HepG2 (cell line): ENCODE data around the gene CASP4. TPM values are rescaled to one million over a fixed set of nuclear protein-coding genes. Genes with fewer than 3 reads are reported as not detected.
"Not testable (repeated sequence)": the region's sequence is repeated elsewhere in the genome, so short reads cannot be mapped to it uniquely, and the experiment has no call there.

Experiments used
- ATAC-seq: fragments of 200-7000 bp; cut with Tn5 transposase; 3 replicates; pipeline ENCODE4 v1.9.1; 2020; ENCODE audit warnings: mild to moderate bottlenecking, moderate library complexity
- BruUV-seq: library from RNA; stranded (reverse); fragments of 400-500 nt; replicated peaks from 2 replicates; lab custom pipeline; 2021; lab: Mats Ljungman, UMichigan
- CTCF ChIA-PET: fragments of 300-600 bp; formaldehyde crosslinking; extraction: SDS; loops from one replicate; lab custom pipeline; 2021; ENCODE audit warnings: low total read pairs, inconsistent platforms, low intra/inter-chr PET ratio; lab: Yijun Ruan, JAX
- POLR2A ChIA-PET: fragments of 350-600 bp; sonication (Branson Sonifier 250); formaldehyde crosslinking; loops from one replicate; lab custom pipeline; 2020; ENCODE audit warnings: antibody characterized with exemption, inconsistent platforms; lab: Yijun Ruan, JAX
- DNase-seq: peaks from one replicate; pipeline ENCODE4 v3.0.0-alpha.2; 2015; ENCODE audit warnings: low spot score
- FAIRE-seq: peaks from 3 replicates; lab custom pipeline; 2011; peaks lifted over from hg19 to GRCh38; lab: Jason Lieb, UNC
- H2AFZ ChIP-seq: one replicate; pipeline ENCODE4 v1.6.1; 2011; ENCODE audit warnings: low read length, inconsistent platforms
- H3K27ac ChIP-seq: fragments of 300-600 bp; 3 replicates; pipeline ENCODE4 v1.8.0; 2011; ENCODE audit warnings: mixed run types, mild to moderate bottlenecking, mixed read lengths, low read length, inconsistent platforms; ENCODE audit not compliant: insufficient read depth; ENCODE audit errors: extremely low read length
- H3K27me3 ChIP-seq, 2 experiments: fragments of 200-600 bp in 1 of 2; 2 replicates in 1 of 2; 3 replicates in 1 of 2; pipeline versions ENCODE4 v1.6.0 to v1.8.0; 2011; ENCODE audit warnings: low read length in 2 of 2, mild to moderate bottlenecking in 2 of 2, moderate library complexity in 2 of 2, inconsistent platforms in 1 of 2; ENCODE audit not compliant: insufficient read depth in 2 of 2, control insufficient read depth in 1 of 2
- H3K36me3 ChIP-seq, 2 experiments: fragments of 200-600 bp in 1 of 2; replicated peaks in 1 of 2; 2 replicates in 1 of 2; 3 replicates in 1 of 2; pipeline versions ENCODE4 v1.5.1 to v1.8.0; 2011; ENCODE audit warnings: low read length in 2 of 2, inconsistent platforms in 1 of 2; ENCODE audit not compliant: insufficient read depth in 2 of 2, control insufficient read depth in 1 of 2
- H3K4me1 ChIP-seq: 2 replicates; pipeline ENCODE4 v1.5.1; 2012; ENCODE audit warnings: low read length, inconsistent platforms; ENCODE audit not compliant: insufficient read depth
- H3K4me2 ChIP-seq: 2 replicates; pipeline ENCODE4 v1.6.0; 2011; ENCODE audit warnings: low read depth, low read length, inconsistent platforms
- H3K4me3 ChIP-seq, 3 experiments: fragments of 200-600 bp in 1 of 3; sonication (generic), shearing (Covaris generic) in 1 of 3; replicated peaks in 1 of 3; 2 replicates each; pipeline ENCODE4 v1.5.1; 2011 to 2016; ENCODE audit warnings: low read length in 3 of 3, inconsistent platforms in 2 of 3, low read depth in 2 of 3, mild to moderate bottlenecking in 2 of 3, control low read depth in 1 of 3, mixed read lengths in 1 of 3; ENCODE audit not compliant: insufficient read depth in 1 of 3
- H3K79me2 ChIP-seq: one replicate; pipeline ENCODE4 v1.6.1; 2011; ENCODE audit warnings: low read length, inconsistent platforms; ENCODE audit not compliant: insufficient read depth
- H3K9ac ChIP-seq: 2 replicates; pipeline ENCODE4 v1.6.0; 2011; ENCODE audit warnings: mild to moderate bottlenecking, low read depth, low read length, inconsistent platforms; ENCODE audit not compliant: insufficient read depth
- H3K9me3 ChIP-seq: 2 replicates; pipeline ENCODE4 v1.5.1; 2012; ENCODE audit warnings: mild to moderate bottlenecking, low read length
- H4K20me1 ChIP-seq: 2 replicates; pipeline ENCODE4 v1.6.0; 2011; ENCODE audit warnings: inconsistent platforms, mild to moderate bottlenecking, low read length, moderate library complexity; ENCODE audit not compliant: insufficient read depth
- NFKB2 ChIP-seq: sonication (generic); formaldehyde crosslinking; IDR thresholded peaks from 2 replicates; pipeline ENCODE4 v1.4.0; 2020; ENCODE audit warnings: missing genetic modification reagents, borderline replicate concordance
- PAWR ChIP-seq: sonication (generic); formaldehyde crosslinking; IDR thresholded peaks from 2 replicates; pipeline ENCODE4 v1.4.0; 2020; ENCODE audit warnings: missing genetic modification reagents, mild to moderate bottlenecking, borderline replicate concordance
- SRF ChIP-seq: IDR thresholded peaks from 2 replicates; pipeline ENCODE4 v1.6.1; 2011; ENCODE audit warnings: mild to moderate bottlenecking, low read depth, low read length, moderate library complexity
- ZNF839 ChIP-seq: sonication (generic); formaldehyde crosslinking; IDR thresholded peaks from 2 replicates; pipeline ENCODE4 v1.4.0; 2020; ENCODE audit warnings: missing genetic modification reagents, mild to moderate bottlenecking, borderline replicate concordance
- ZSCAN25 ChIP-seq: sonication (generic); formaldehyde crosslinking; IDR thresholded peaks from 2 replicates; pipeline ENCODE4 v1.8.0; 2022; ENCODE audit warnings: mild to moderate bottlenecking, missing genetic modification reagents
- WGBS: methylation state at CpG from one replicate; pipeline ENCODE4 v1.1.6; 2017; ENCODE audit warnings: low lambda C conversion rate; 5-methylcytosine and 5-hydroxymethylcytosine counted together
- in situ Hi-C: cut with HindIII; loops from 2 replicates; pipeline ENCODE4 v1.10.0; 2017; ENCODE audit warnings: low pct_unique_long_range_greater_than_20kb; ENCODE audit not compliant: extremely low pct_ligation_motif_present
- intact Hi-C: fragments of 100-400 bp; cut with micrococcal nuclease; formaldehyde crosslinking; loops from one replicate; pipeline ENCODE4 v1.10.0; 2022; ENCODE audit not compliant: unreplicated experiment
- polyA plus RNA-seq, 8 experiments: library from polyadenylated mRNA; depleted of rRNA in 3 of 8; stranded (reverse) in 7 of 8; unstranded in 1 of 8; fragments of >200 nt; fragmentation: Illumina TruSeq in 4 of 8; extraction: Trizol in 4 of 8; gene quantifications; 2 replicates each; pipeline versions ENCODE4 v1.2.1 to v1.2.3, GENCODE V29; 2011 to 2016; ENCODE audit warnings: low read depth in 4 of 8, missing spikeins in 1 of 8, mixed read lengths in 1 of 8; ENCODE audit not compliant: insufficient read depth in 1 of 8
- total RNA-seq, 5 experiments: library from RNA; depleted of rRNA; stranded (reverse); fragments of >200 nt; fragmentation: Illumina TruSeq; extraction: Trizol; gene quantifications; 2 replicates each; pipeline ENCODE4 v1.2.3, GENCODE V29; 2016; ENCODE audit warnings: low read depth in 1 of 5
- TF ChIP-seq, protein P1 (sequence below): IDR thresholded peaks from 2 replicates; pipeline ENCODE4 v1.6.1; 2016; ENCODE audit warnings: missing genetic modification reagents, missing compliant biosample characterization
- TF ChIP-seq, protein P2 (sequence below), 2 experiments: sonication (generic) in 1 of 2; formaldehyde crosslinking in 1 of 2; IDR thresholded peaks; 2 replicates each; pipeline versions ENCODE4 v1.4.0 to v1.6.1; 2018 to 2020; ENCODE audit warnings: missing genetic modification reagents in 2 of 2, borderline replicate concordance in 1 of 2, low read depth in 1 of 2, mild to moderate bottlenecking in 1 of 2, missing biosample characterization in 1 of 2

CASP4 gene
- total and polyA plus RNA-seq, 2 of the 13 experiments (the other 11 are each of a cell fraction or from before 2014, with no cell fraction given), result 56.4 to 69.8 TPM

DNA sequence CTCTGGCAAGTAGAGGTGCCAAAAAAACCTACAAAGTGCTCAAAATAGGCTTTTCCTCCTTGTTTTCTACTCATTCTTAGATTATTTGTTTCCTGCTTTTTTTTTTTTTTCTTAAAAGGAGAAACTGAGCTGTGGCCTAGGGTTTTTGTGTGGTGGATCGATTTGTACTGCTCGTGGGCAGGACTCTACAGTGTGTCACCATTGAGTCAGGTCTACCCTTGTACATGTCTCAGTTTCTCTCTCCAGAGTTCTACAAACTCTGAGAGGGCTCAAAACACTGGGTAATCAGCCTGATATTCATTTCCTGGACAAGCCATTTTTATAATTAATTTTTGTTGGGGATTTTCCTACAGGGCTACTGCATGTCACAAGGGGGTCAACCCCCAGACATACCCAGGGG lies 5.2 kb upstream of the CASP4 start:
- in situ Hi-C loops, result no loop called here
- FAIRE-seq (no peak), ATAC-seq (no peak), DNase-seq (no peak)
- Histone ChIP-seq H2AFZ (no peak overlapping the region), H3K36me3 (no peaks in the 10 kb centered on the region), H3K4me1 (peaks cover 10% of the 10 kb centered on the region), H3K9me3 (no peaks in the 10 kb centered on the region), H3K9ac (no peak overlapping the region), H3K27me3 (no peaks in the 10 kb centered on the region; a peak in 1 of 5 replicates), H4K20me1 (no peaks in the 10 kb centered on the region), H3K4me2 (no peak overlapping the region), H3K27ac (no peak overlapping the region), H3K4me3 (no peak overlapping the region)
- 4% methylated on average over 2 of the region's 2 CpGs for WGBS
- BruUV-seq, result no TSS peak
- CTCF ChIA-PET, result no interaction called here
- POLR2A ChIA-PET, result no interaction called here
- intact Hi-C loops, result no loop called here
- TF ChIP-seq, protein P1, sequence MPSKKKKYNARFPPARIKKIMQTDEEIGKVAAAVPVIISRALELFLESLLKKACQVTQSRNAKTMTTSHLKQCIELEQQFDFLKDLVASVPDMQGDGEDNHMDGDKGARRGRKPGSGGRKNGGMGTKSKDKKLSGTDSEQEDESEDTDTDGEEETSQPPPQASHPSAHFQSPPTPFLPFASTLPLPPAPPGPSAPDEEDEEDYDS, result no peak
- TF ChIP-seq, protein P2, sequence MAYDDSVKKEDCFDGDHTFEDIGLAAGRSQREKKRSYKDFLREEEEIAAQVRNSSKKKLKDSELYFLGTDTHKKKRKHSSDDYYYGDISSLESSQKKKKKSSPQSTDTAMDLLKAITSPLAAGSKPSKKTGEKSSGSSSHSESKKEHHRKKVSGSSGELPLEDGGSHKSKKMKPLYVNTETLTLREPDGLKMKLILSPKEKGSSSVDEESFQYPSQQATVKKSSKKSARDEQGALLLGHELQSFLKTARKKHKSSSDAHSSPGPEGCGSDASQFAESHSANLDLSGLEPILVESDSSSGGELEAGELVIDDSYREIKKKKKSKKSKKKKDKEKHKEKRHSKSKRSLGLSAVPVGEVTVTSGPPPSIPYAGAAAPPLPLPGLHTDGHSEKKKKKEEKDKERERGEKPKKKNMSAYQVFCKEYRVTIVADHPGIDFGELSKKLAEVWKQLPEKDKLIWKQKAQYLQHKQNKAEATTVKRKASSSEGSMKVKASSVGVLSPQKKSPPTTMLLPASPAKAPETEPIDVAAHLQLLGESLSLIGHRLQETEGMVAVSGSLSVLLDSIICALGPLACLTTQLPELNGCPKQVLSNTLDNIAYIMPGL (CRISPR knock-in tag; IDR thresholded peaks at IDR 0.05; ENCODE audit: borderline replicate concordance in 1 of 2, low read depth in 1 of 2), result no peak
- TF ChIP-seq SRF, result no peak
- no peak for TF ChIP-seq ZNF839 (CRISPR knock-in tag)
- no peak for TF ChIP-seq NFKB2 (CRISPR knock-in tag)
- no peak for TF ChIP-seq PAWR (CRISPR knock-in tag)
- no peak for TF ChIP-seq ZSCAN25 (CRISPR knock-in tag)
- TF ChIP-seq, all 625 proteins: peak for 0
- no peaks in the 10 kb centered on the region for H3K79me2 ChIP-seq

DNA sequence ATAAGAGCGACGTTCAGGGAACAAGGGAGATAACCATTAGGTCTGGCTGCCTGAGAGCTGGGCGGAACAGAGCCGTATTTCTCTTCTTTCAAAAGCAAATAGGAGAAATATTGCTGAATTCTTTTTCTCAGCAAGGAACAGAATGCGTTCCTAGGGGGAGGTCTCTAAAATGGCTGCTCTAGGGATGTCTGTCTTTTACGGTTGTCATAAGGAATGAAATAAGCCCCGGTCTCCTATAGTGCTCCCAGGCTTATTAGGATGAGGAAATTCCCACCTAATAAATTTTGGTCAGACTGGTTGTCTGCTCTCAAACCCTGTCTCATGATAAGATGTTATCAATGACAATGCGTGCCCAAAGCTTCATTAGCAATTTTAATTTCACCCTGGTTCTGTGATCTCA lies 4.5 kb upstream of the CASP4 start:
- FAIRE-seq, result not testable (repeated sequence)

More for the DNA sequence above, 4.5 kb upstream of the CASP4 start:
- DNase-seq, H2AFZ ChIP-seq, H3K36me3 ChIP-seq, in situ Hi-C loops, ATAC-seq, H3K4me3 ChIP-seq, H3K9me3 ChIP-seq, CTCF ChIA-PET, H3K27me3 ChIP-seq, BruUV-seq, H3K79me2 ChIP-seq, H3K27ac ChIP-seq, H3K4me2 ChIP-seq, H4K20me1 ChIP-seq, POLR2A ChIA-PET, H3K9ac ChIP-seq, intact Hi-C loops: not testable (repeated sequence)
- WGBS, result 63% methylated on average over 8 of the region's 8 CpGs
- H3K4me1 ChIP-seq, result peaks cover 10% of the 10 kb centered on the region
